ENCODE data around the gene CCDC175.

CCDC175 gene

GRCh38 chr14:59570122-59570521, 6.5 kb downstream of the CCDC175 start:
- no peak overlapping the region for H3K9ac ChIP-seq (ENCODE audit: low read length)
- TF ChIP-seq EZH2 (optimal IDR thresholded peaks at IDR 0.05; ENCODE audit: low read depth, low read length) = no peak
- no peak for TF ChIP-seq EZH2phosphoT487 (IDR thresholded peaks at IDR 0.05; ENCODE audit: low read length)
- TF ChIP-seq CTCF (IDR thresholded peaks at IDR 0.05; ENCODE audit: low read length) = no peak
- H2AFZ ChIP-seq (ENCODE audit: low read length) = no peak overlapping the region
- no peak overlapping the region for H3K27ac ChIP-seq (ENCODE audit: low read length)
- no peak overlapping the region for H3K4me3 ChIP-seq (ENCODE audit: low read length)
- DNase-seq = no peak
- H3K4me2 ChIP-seq (ENCODE audit: low read depth, low read length) = no peak overlapping the region
- no peaks in the 10 kb centered on the region for H4K20me1 ChIP-seq (ENCODE audit: insufficient read depth, low read length)
- H3K79me2 ChIP-seq (ENCODE audit: low read length) = no peaks in the 10 kb centered on the region
- no peaks in the 10 kb centered on the region for H3K9me2 ChIP-seq (replicated peaks; ENCODE audit: insufficient read depth, low read length)
- H3K36me3 ChIP-seq (replicated peaks; ENCODE audit: insufficient read depth, low read length) = no peaks in the 10 kb centered on the region
- H3K27me3 ChIP-seq (replicated peaks; ENCODE audit: insufficient read depth, low read length) = no peaks in the 10 kb centered on the region
- H3K4me1 ChIP-seq (ENCODE audit: low read length) = no peaks in the 10 kb centered on the region
- H3F3A ChIP-seq (ENCODE audit: insufficient read depth, low read length) = no peaks in the 10 kb centered on the region
- H3K9me3 ChIP-seq (replicated peaks; ENCODE audit: insufficient read depth, low read length) = no peaks in the 10 kb centered on the region

GRCh38 chr14:59566725-59567124, 9.9 kb downstream of the CCDC175 start:
- Histone ChIP-seq H3K79me2 (ENCODE audit: low read length) (no peaks in the 10 kb centered on the region), H3K4me2 (ENCODE audit: low read depth, low read length) (no peak overlapping the region), H3K9me3 (replicated peaks; ENCODE audit: insufficient read depth, low read length) (no peaks in the 10 kb centered on the region), H3K4me3 (ENCODE audit: low read length) (no peak overlapping the region), H2AFZ (ENCODE audit: low read length) (no peak overlapping the region), H3K4me1 (ENCODE audit: low read length) (no peaks in the 10 kb centered on the region), H3K27ac (ENCODE audit: low read length) (no peak overlapping the region), H4K20me1 (ENCODE audit: insufficient read depth, low read length) (no peaks in the 10 kb centered on the region), H3K36me3 (replicated peaks; ENCODE audit: insufficient read depth, low read length) (no peaks in the 10 kb centered on the region), H3K27me3 (replicated peaks; ENCODE audit: insufficient read depth, low read length) (no peaks in the 10 kb centered on the region), H3K9me2 (replicated peaks; ENCODE audit: insufficient read depth, low read length) (no peaks in the 10 kb centered on the region), H3K9ac (ENCODE audit: low read length) (no peak overlapping the region), H3F3A (ENCODE audit: insufficient read depth, low read length) (no peaks in the 10 kb centered on the region)
- TF ChIP-seq EZH2 (optimal IDR thresholded peaks at IDR 0.05; ENCODE audit: low read depth, low read length) (no peak), EZH2phosphoT487 (IDR thresholded peaks at IDR 0.05; ENCODE audit: low read length) (no peak), CTCF (IDR thresholded peaks at IDR 0.05; ENCODE audit: low read length) (no peak)
- no peak for DNase-seq

- Histone ChIP-seq H4K20me1 (ENCODE audit: insufficient read depth, low read length) (no peaks in the 10 kb centered on the region), H3K4me1 (ENCODE audit: low read length) (no peaks in the 10 kb centered on the region), H3K9me2 (replicated peaks; ENCODE audit: insufficient read depth, low read length) (no peaks in the 10 kb centered on the region), H3K9me3 (replicated peaks; ENCODE audit: insufficient read depth, low read length) (no peaks in the 10 kb centered on the region), H3K9ac (ENCODE audit: low read length) (no peak overlapping the region), H2AFZ (ENCODE audit: low read length) (no peak overlapping the region), H3F3A (ENCODE audit: insufficient read depth, low read length) (no peaks in the 10 kb centered on the region), H3K36me3 (replicated peaks; ENCODE audit: insufficient read depth, low read length) (no peaks in the 10 kb centered on the region), H3K79me2 (ENCODE audit: low read length) (no peaks in the 10 kb centered on the region), H3K4me2 (ENCODE audit: low read depth, low read length) (no peak overlapping the region), H3K4me3 (ENCODE audit: low read length) (no peak overlapping the region), H3K27ac (ENCODE audit: low read length) (no peak overlapping the region), H3K27me3 (replicated peaks; ENCODE audit: insufficient read depth, low read length) (no peaks in the 10 kb centered on the region)
- no peak for DNase-seq
- TF ChIP-seq EZH2 (optimal IDR thresholded peaks at IDR 0.05; ENCODE audit: low read depth, low read length) (no peak), EZH2phosphoT487 (IDR thresholded peaks at IDR 0.05; ENCODE audit: low read length) (no peak), CTCF (IDR thresholded peaks at IDR 0.05; ENCODE audit: low read length) (no peak)
Observed at GRCh38 chr14:59566296-59566695, 10.3 kb downstream of the CCDC175 start.
